ENCODE results near the gene ART3.

- TF ChIP-seq CTCF (IDR thresholded peaks at IDR 0.05) (no peak), USF2 (IDR thresholded peaks at IDR 0.05; ENCODE audit: borderline replicate concordance, low read depth, low read length) (no peak), TCF12 (IDR thresholded peaks at IDR 0.05) (no peak), RCOR1 (IDR thresholded peaks at IDR 0.05; ENCODE audit: low read length) (no peak), REST (IDR thresholded peaks at IDR 0.05; ENCODE audit: low read depth, low read length) (no peak), USF1 (IDR thresholded peaks at IDR 0.05; ENCODE audit: borderline replicate concordance, low read depth) (no peak)
Measured at GRCh38 chr4:76155979-76156378, 81.5 kb downstream of the ART3 start.

Measured in SK-N-SH (cell line).